GM12878 (cell line): ENCODE measurements around the gene SYNJ2. TPM values are rescaled to one million over a fixed set of nuclear protein-coding genes. Genes with fewer than 3 reads are reported as not detected.

Experiments used
- ATAC-seq: fragments of 200-7000 bp; cut with Tn5 transposase; 3 replicates; pipeline ENCODE4 v1.9.1; 2020; ENCODE audit warnings: mild to moderate bottlenecking, moderate library complexity
- BruUV-seq: library from RNA; stranded (reverse); fragments of 400-500 nt; replicated peaks from 2 replicates; lab custom pipeline; 2021; lab: Mats Ljungman, UMichigan
- CTCF ChIA-PET: fragments of 300-600 bp; sonication (Branson Sonifier 250); formaldehyde crosslinking; extraction: SDS; loops from one replicate; lab custom pipeline; 2021; ENCODE audit warnings: inconsistent platforms; lab: Yijun Ruan, JAX
- POLR2A ChIA-PET: fragments of 350-600 bp; formaldehyde crosslinking; extraction: SDS; loops from one replicate; lab custom pipeline; 2021; ENCODE audit warnings: inconsistent platforms; lab: Charles Lee
- RAD21 ChIA-PET: fragments of 300-600 bp; sonication (Branson Sonifier 250); formaldehyde crosslinking; loops from one replicate; lab custom pipeline; 2023; ENCODE audit warnings: antibody characterized with exemption; ENCODE audit not compliant: unreplicated experiment; lab: Charles Lee
- SMC1A ChIA-PET: fragments of 300-600 bp; sonication (Branson Sonifier 250); formaldehyde crosslinking; loops from one replicate; lab custom pipeline; 2023; ENCODE audit not compliant: unreplicated experiment, uncharacterized antibody; lab: Charles Lee
- DNase-seq: peaks from one replicate; pipeline ENCODE4 v3.0.0-alpha.2; 2011; ENCODE audit warnings: low read depth, low spot score
- FAIRE-seq: peaks from 3 replicates; lab custom pipeline; 2011; peaks lifted over from hg19 to GRCh38; lab: Jason Lieb, UNC
- H2AFZ ChIP-seq: 2 replicates; pipeline ENCODE4 v1.6.0; 2011; ENCODE audit warnings: low read depth, low read length, control low read depth; ENCODE audit not compliant: control insufficient read depth
- H3K27ac ChIP-seq: 2 replicates; pipeline ENCODE4 v1.5.1; 2011; ENCODE audit warnings: control low read depth; ENCODE audit not compliant: control insufficient read depth, insufficient read depth
- H3K27me3 ChIP-seq, 2 experiments: replicated peaks in 1 of 2; 2 replicates each; pipeline versions ENCODE4 v1.6.0 to v1.6.1; 2011; ENCODE audit warnings: low read length in 1 of 2; ENCODE audit not compliant: control insufficient read depth in 2 of 2, insufficient read depth in 2 of 2
- H3K36me3 ChIP-seq, 2 experiments: 2 replicates each; pipeline ENCODE4 v1.5.1; 2011; ENCODE audit warnings: low read length in 1 of 2; ENCODE audit not compliant: control insufficient read depth in 2 of 2, insufficient read depth in 2 of 2
- H3K4me1 ChIP-seq: 2 replicates; pipeline ENCODE4 v1.6.1; 2011; ENCODE audit warnings: mild to moderate bottlenecking, low read length, moderate library complexity, mixed read lengths; ENCODE audit not compliant: control insufficient read depth, insufficient read depth
- H3K4me2 ChIP-seq: 2 replicates; pipeline ENCODE4 v1.6.0; 2011; ENCODE audit warnings: control low read depth; ENCODE audit not compliant: control insufficient read depth, insufficient read depth
- H3K4me3 ChIP-seq: fragments of 200-600 bp; sonication (generic); 2 replicates; pipeline ENCODE4 v1.5.1; 2016
- H3K79me2 ChIP-seq: 2 replicates; pipeline ENCODE4 v1.6.0; 2011; ENCODE audit warnings: low read length; ENCODE audit not compliant: control insufficient read depth, insufficient read depth
- H3K9ac ChIP-seq: 2 replicates; pipeline ENCODE4 v1.8.0; 2011; ENCODE audit warnings: low read length, control low read depth, mixed read lengths; ENCODE audit not compliant: control insufficient read depth, insufficient read depth
- H3K9me3 ChIP-seq: replicated peaks from 3 replicates; pipeline ENCODE4 v1.5.1; 2011; ENCODE audit warnings: mild to moderate bottlenecking, low read length; ENCODE audit not compliant: control insufficient read depth, insufficient read depth
- H4K20me1 ChIP-seq: 2 replicates; pipeline ENCODE4 v1.6.0; 2011; ENCODE audit not compliant: control insufficient read depth, insufficient read depth
- CHD1 ChIP-seq: IDR thresholded peaks from 2 replicates; pipeline ENCODE4 v1.6.1; 2012; ENCODE audit warnings: low read depth, low read length, improper control_type of control experiment
- ETV6 ChIP-seq, 2 experiments: fragments of 450-650 bp in 1 of 2; IDR thresholded peaks in 1 of 2; conservative IDR thresholded peaks in 1 of 2; 2 replicates each; pipeline ENCODE4 v1.6.1; 2014; ENCODE audit warnings: antibody characterized with exemption in 1 of 2, borderline replicate concordance in 1 of 2, low read depth in 1 of 2, mild to moderate bottlenecking in 1 of 2, moderate library complexity in 1 of 2
- FOXK2 ChIP-seq: fragments of 450-650 bp; IDR thresholded peaks from 2 replicates; pipeline ENCODE4 v1.6.1; 2017; ENCODE audit warnings: mild to moderate bottlenecking, moderate library complexity
- IKZF2 ChIP-seq, 2 experiments: fragments of 450-650 bp; IDR thresholded peaks; 2 replicates each; pipeline ENCODE4 v1.6.1; 2017; ENCODE audit warnings: mild to moderate bottlenecking in 2 of 2, moderate library complexity in 2 of 2
- MTA3 ChIP-seq: IDR thresholded peaks from 2 replicates; pipeline ENCODE4 v1.6.1; 2012; ENCODE audit warnings: low read length, inconsistent platforms, borderline replicate concordance
- RAD21 ChIP-seq: IDR thresholded peaks from 2 replicates; pipeline ENCODE4 v1.6.1; 2011; ENCODE audit warnings: mild to moderate bottlenecking, low read depth, low read length, moderate library complexity; ENCODE audit not compliant: insufficient read depth
- RCOR1 ChIP-seq: conservative IDR thresholded peaks from 2 replicates; pipeline ENCODE4 v1.6.1; 2012; ENCODE audit warnings: low read depth, low read length, improper control_type of control experiment
- SREBF2 ChIP-seq: IDR thresholded peaks from 2 replicates; pipeline ENCODE4 v1.6.1; 2012; ENCODE audit warnings: mild to moderate bottlenecking, low read length
- TBL1XR1 ChIP-seq: IDR thresholded peaks from 2 replicates; pipeline ENCODE4 v1.6.1; 2012; ENCODE audit warnings: low read depth, low read length, improper control_type of control experiment
- TCF7 ChIP-seq: IDR thresholded peaks from 2 replicates; pipeline ENCODE4 v1.6.1; 2014; ENCODE audit warnings: antibody characterized with exemption, borderline replicate concordance
- WGBS: methylation state at CpG from one replicate; pipeline ENCODE4 v1.1.6; 2016; ENCODE audit warnings: low lambda C conversion rate; ENCODE audit not compliant: insufficient replicate concordance, insufficient coverage; ENCODE audit errors: missing lambda C conversion rate; 5-methylcytosine and 5-hydroxymethylcytosine counted together
- in situ Hi-C: fragments of 300-500 bp; cut with MboI; formaldehyde crosslinking; loops from 9 replicates; pipeline ENCODE4 v1.14.3; 2018; ENCODE audit warnings: mixed read lengths
- intact Hi-C: fragments of 100-400 bp; cut with micrococcal nuclease; formaldehyde crosslinking; loops from one replicate; pipeline ENCODE4 v1.14.2; 2022; ENCODE audit not compliant: unreplicated experiment
- polyA plus RNA-seq, 11 experiments: library from polyadenylated mRNA; depleted of rRNA in 4 of 11; unstranded in 6 of 11; stranded (reverse) in 5 of 11; fragments of >200 nt; fragmentation: Nextera tagmentation in 4 of 11; fragmentation: Illumina TruSeq in 1 of 11; extraction: Ambion mirVana in 4 of 11; extraction: Trizol in 1 of 11; gene quantifications; 1 replicate in 1 of 11; 2 replicates in 10 of 11; pipeline versions ENCODE4 v1.2.1 to v1.2.3, GENCODE V29; 2011 to 2016; ENCODE audit warnings: inconsistent platforms in 2 of 11, missing spikeins in 2 of 11, low read depth in 1 of 11
- total RNA-seq, 4 experiments: library from RNA; depleted of rRNA in 3 of 4; stranded (reverse); fragments of >200 nt in 3 of 4; fragmentation: Illumina TruSeq in 1 of 4; extraction: Trizol in 1 of 4; gene quantifications; 2 replicates each; pipeline versions ENCODE4 v1.2.1 to v1.2.3, GENCODE V29; 2013 to 2021
- TF ChIP-seq, protein P1 (sequence below): fragments of 450-650 bp; IDR thresholded peaks from 2 replicates; pipeline ENCODE4 v1.6.1; 2017; ENCODE audit warnings: mild to moderate bottlenecking, moderate library complexity
- TF ChIP-seq, protein P2 (sequence below): fragments of 450-650 bp; IDR thresholded peaks from 2 replicates; pipeline ENCODE4 v1.6.1; 2018; ENCODE audit warnings: borderline replicate concordance, mild to moderate bottlenecking; ENCODE audit not compliant: partially characterized antibody

SYNJ2 gene
- total and polyA plus RNA-seq, 10 of the 15 experiments (the other 5 are each of a cell fraction or from before 2014, with no cell fraction given), result 0.11 to 1.8 (median 0.57) TPM

DNA sequence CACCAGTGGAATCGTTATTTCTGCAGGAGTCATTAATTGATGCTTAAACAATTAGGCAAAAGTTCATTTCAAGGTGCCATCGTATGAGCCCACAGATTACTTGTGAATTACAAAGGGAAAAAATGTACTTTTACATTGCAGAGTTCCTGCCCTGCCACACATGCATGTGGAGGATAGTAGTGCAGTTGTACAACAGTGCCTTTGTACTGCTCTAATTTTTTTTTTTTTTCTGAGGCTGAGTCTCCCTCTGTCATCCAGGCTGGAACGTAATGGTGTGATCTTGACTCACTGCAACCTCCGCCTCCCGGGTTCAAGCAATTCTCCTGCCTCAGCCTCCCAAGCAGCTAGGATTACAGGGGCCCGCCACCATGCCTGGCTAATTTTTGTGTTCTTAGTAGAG is 26.0 kb upstream of the SYNJ2 start:
- RAD21 ChIA-PET, result no interaction called here

More for the DNA sequence above, 26.0 kb upstream of the SYNJ2 start:
- H3K4me2 ChIP-seq, result no peak overlapping the region
- POLR2A ChIA-PET, result no interaction called here
- H3K79me2 ChIP-seq, result no peaks in the 10 kb centered on the region
- no peaks in the 10 kb centered on the region for H4K20me1 ChIP-seq
- intact Hi-C loops, result no loop called here
- no peak overlapping the region for H3K9ac ChIP-seq
- CTCF ChIA-PET, result no interaction called here
- no peak overlapping the region for H2AFZ ChIP-seq
- ATAC-seq (no peak), DNase-seq (no peak), FAIRE-seq (no peak)
- SMC1A ChIA-PET, result no interaction called here
- no peak for TF ChIP-seq CHD1
- no peak for TF ChIP-seq RAD21
- TF ChIP-seq IKZF2 (IDR thresholded peaks at IDR 0.05), result no peak
- TF ChIP-seq ETV6 (conservative IDR thresholded peaks at IDR 0.05 in 1 of 2, IDR thresholded peaks at IDR 0.05 in 1 of 2; ENCODE audit: borderline replicate concordance in 1 of 2, low read depth in 1 of 2), result no peak
- TF ChIP-seq TCF7, result no peak
- TF ChIP-seq, protein P1, sequence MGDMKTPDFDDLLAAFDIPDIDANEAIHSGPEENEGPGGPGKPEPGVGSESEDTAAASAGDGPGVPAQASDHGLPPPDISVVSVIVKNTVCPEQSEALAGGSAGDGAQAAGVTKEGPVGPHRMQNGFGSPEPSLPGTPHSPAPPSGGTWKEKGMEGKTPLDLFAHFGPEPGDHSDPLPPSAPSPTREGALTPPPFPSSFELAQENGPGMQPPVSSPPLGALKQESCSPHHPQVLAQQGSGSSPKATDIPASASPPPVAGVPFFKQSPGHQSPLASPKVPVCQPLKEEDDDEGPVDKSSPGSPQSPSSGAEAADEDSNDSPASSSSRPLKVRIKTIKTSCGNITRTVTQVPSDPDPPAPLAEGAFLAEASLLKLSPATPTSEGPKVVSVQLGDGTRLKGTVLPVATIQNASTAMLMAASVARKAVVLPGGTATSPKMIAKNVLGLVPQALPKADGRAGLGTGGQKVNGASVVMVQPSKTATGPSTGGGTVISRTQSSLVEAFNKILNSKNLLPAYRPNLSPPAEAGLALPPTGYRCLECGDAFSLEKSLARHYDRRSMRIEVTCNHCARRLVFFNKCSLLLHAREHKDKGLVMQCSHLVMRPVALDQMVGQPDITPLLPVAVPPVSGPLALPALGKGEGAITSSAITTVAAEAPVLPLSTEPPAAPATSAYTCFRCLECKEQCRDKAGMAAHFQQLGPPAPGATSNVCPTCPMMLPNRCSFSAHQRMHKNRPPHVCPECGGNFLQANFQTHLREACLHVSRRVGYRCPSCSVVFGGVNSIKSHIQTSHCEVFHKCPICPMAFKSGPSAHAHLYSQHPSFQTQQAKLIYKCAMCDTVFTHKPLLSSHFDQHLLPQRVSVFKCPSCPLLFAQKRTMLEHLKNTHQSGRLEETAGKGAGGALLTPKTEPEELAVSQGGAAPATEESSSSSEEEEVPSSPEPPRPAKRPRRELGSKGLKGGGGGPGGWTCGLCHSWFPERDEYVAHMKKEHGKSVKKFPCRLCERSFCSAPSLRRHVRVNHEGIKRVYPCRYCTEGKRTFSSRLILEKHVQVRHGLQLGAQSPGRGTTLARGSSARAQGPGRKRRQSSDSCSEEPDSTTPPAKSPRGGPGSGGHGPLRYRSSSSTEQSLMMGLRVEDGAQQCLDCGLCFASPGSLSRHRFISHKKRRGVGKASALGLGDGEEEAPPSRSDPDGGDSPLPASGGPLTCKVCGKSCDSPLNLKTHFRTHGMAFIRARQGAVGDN, result no peak
- no peak for TF ChIP-seq MTA3
- TF ChIP-seq, protein P2, sequence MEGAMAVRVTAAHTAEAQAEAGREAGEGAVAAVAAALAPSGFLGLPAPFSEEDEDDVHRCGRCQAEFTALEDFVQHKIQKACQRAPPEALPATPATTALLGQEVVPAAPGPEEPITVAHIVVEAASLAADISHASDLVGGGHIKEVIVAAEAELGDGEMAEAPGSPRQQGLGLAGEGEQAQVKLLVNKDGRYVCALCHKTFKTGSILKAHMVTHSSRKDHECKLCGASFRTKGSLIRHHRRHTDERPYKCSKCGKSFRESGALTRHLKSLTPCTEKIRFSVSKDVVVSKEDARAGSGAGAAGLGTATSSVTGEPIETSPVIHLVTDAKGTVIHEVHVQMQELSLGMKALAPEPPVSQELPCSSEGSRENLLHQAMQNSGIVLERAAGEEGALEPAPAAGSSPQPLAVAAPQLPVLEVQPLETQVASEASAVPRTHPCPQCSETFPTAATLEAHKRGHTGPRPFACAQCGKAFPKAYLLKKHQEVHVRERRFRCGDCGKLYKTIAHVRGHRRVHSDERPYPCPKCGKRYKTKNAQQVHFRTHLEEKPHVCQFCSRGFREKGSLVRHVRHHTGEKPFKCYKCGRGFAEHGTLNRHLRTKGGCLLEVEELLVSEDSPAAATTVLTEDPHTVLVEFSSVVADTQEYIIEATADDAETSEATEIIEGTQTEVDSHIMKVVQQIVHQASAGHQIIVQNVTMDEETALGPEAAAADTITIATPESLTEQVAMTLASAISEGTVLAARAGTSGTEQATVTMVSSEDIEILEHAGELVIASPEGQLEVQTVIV, result no peak
- TF ChIP-seq RCOR1, result no peak
- TF ChIP-seq SREBF2, result no peak
- no peak for TF ChIP-seq FOXK2
- no peak for TF ChIP-seq TBL1XR1
- no peaks in the 10 kb centered on the region for H3K36me3 ChIP-seq
- no peaks in the 10 kb centered on the region for H3K4me1 ChIP-seq
- WGBS, result 58% methylated on average over 6 of the region's 6 CpGs
- H3K9me3 ChIP-seq, result peaks cover 7% of the 10 kb centered on the region; the same call in 2 of the 3 replicates
- BruUV-seq, result no TSS peak
- no peak overlapping the region for H3K4me3 ChIP-seq
- H3K27me3 ChIP-seq, result no peaks in the 10 kb centered on the region
- H3K27ac ChIP-seq, result no peak overlapping the region
- in situ Hi-C loops, result no loop called here
